SU-DHL-6 (cell line): ENCODE results near the gene TMEM52.

Experiments used
- H2AFZ ChIP-seq: fragments of 200-600 bp; sonication (generic); 2 replicates; pipeline ENCODE4 v1.6.1; 2014; ENCODE audit warnings: low read depth, mild to moderate bottlenecking, moderate library complexity, mixed read lengths, antibody characterized with exemption, low read length; ENCODE audit not compliant: severe bottlenecking
- H3F3A ChIP-seq: fragments of 200-600 bp; shearing (Covaris generic); 2 replicates; pipeline ENCODE4 v1.6.0; 2016; ENCODE audit warnings: antibody characterized with exemption, mild to moderate bottlenecking; ENCODE audit not compliant: insufficient read depth
- H3K27ac ChIP-seq: fragments of 200-600 bp; sonication (generic); 2 replicates; pipeline ENCODE4 v1.5.1; 2016; ENCODE audit warnings: low read depth, mild to moderate bottlenecking, low read length, moderate library complexity, mixed read lengths
- H3K27me3 ChIP-seq: fragments of 200-600 bp; sonication (generic), shearing (Covaris generic); 2 replicates; pipeline ENCODE4 v1.6.0; 2014; ENCODE audit warnings: mild to moderate bottlenecking, low read length
- H3K36me3 ChIP-seq: fragments of 200-600 bp; sonication (generic); 2 replicates; pipeline ENCODE4 v1.6.1; 2014; ENCODE audit warnings: mild to moderate bottlenecking, low read length, mixed read lengths
- H3K4me2 ChIP-seq: fragments of 300-600, 200-600 bp; shearing (Covaris generic), sonication (generic); 2 replicates; pipeline ENCODE4 v1.6.0; 2014; ENCODE audit warnings: low read length, low read depth, mild to moderate bottlenecking; ENCODE audit not compliant: poor library complexity, severe bottlenecking
- H3K4me3 ChIP-seq: fragments of 200-600 bp; sonication (generic); 2 replicates; pipeline ENCODE4 v1.5.1; 2014; ENCODE audit warnings: antibody characterized with exemption, low read length, mild to moderate bottlenecking, mixed read lengths; ENCODE audit not compliant: insufficient read depth, poor library complexity, severe bottlenecking
- H3K79me2 ChIP-seq: fragments of 200-600 bp; sonication (generic); 2 replicates; pipeline ENCODE4 v1.6.1; 2014; ENCODE audit warnings: mild to moderate bottlenecking, low read length, moderate library complexity; ENCODE audit not compliant: insufficient read depth
- H3K9ac ChIP-seq: fragments of 200-600 bp; sonication (generic); 2 replicates; pipeline ENCODE4 v1.7.0; 2014; ENCODE audit warnings: mild to moderate bottlenecking, low read length
- H3K9me2 ChIP-seq: fragments of 200-600 bp; sonication (generic); replicated peaks from 2 replicates; pipeline ENCODE4 v1.6.1; 2014; ENCODE audit warnings: low read length; ENCODE audit not compliant: insufficient read depth
- H3K9me3 ChIP-seq: fragments of 200-600 bp; sonication (generic); 2 replicates; pipeline ENCODE4 v1.6.1; 2014; ENCODE audit warnings: low read length, mixed read lengths; ENCODE audit not compliant: insufficient read depth
- H4K20me1 ChIP-seq: fragments of 200-600 bp; sonication (generic); 2 replicates; pipeline ENCODE4 v1.6.1; 2014; ENCODE audit warnings: low read depth, mild to moderate bottlenecking, antibody characterized with exemption, low read length, moderate library complexity, mixed read lengths
- EZH2phosphoT487 ChIP-seq: fragments of 200-600 bp; sonication (generic), shearing (Covaris generic); conservative IDR thresholded peaks from 2 replicates; pipeline ENCODE4 v1.6.1; 2018; ENCODE audit warnings: mild to moderate bottlenecking, antibody characterized with exemption, low read length, moderate library complexity, mixed read lengths
- TF ChIP-seq, protein P1 (sequence below): fragments of 200-600 bp; sonication (generic); IDR thresholded peaks from one replicate; pipeline ENCODE4 v1.5.1; 2017; ENCODE audit warnings: antibody characterized with exemption, mild to moderate bottlenecking, low read length, moderate library complexity; ENCODE audit not compliant: insufficient read depth, poor library complexity, severe bottlenecking

TMEM52 gene

DNA sequence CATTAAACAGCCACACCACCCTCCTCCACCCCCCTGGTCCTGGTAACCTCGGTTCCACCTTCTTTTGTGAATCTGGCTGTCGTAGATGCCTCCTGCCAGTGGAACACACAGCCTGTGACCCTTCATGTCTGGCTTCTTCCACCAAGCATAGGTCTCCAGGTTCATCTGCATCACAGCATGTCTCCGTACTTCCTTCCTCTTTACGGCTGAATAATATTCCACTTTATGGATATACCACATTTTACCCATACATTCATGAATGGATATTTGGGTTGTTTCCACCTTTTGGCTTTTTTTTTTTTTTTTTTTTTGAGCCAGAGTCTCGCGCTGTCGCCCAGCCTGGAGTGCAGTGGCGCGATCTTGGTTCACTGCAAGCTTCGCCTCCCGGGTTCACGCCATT is 15.9 kb downstream of the TMEM52 start:
- H3K27ac ChIP-seq, result no peak overlapping the region
- H3K9me2 ChIP-seq, result no peaks in the 10 kb centered on the region
- no peak overlapping the region for H3K4me3 ChIP-seq
- H3K79me2 ChIP-seq, result no peaks in the 10 kb centered on the region
- H3K4me2 ChIP-seq, result no peak overlapping the region
- H2AFZ ChIP-seq, result no peak overlapping the region
- TF ChIP-seq, protein P1, sequence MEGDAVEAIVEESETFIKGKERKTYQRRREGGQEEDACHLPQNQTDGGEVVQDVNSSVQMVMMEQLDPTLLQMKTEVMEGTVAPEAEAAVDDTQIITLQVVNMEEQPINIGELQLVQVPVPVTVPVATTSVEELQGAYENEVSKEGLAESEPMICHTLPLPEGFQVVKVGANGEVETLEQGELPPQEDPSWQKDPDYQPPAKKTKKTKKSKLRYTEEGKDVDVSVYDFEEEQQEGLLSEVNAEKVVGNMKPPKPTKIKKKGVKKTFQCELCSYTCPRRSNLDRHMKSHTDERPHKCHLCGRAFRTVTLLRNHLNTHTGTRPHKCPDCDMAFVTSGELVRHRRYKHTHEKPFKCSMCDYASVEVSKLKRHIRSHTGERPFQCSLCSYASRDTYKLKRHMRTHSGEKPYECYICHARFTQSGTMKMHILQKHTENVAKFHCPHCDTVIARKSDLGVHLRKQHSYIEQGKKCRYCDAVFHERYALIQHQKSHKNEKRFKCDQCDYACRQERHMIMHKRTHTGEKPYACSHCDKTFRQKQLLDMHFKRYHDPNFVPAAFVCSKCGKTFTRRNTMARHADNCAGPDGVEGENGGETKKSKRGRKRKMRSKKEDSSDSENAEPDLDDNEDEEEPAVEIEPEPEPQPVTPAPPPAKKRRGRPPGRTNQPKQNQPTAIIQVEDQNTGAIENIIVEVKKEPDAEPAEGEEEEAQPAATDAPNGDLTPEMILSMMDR, result no peak
- no peaks in the 10 kb centered on the region for H3K36me3 ChIP-seq
- peaks cover 13% of the 10 kb centered on the region for H3F3A ChIP-seq
- no peaks in the 10 kb centered on the region for H3K27me3 ChIP-seq
- H4K20me1 ChIP-seq, result no peaks in the 10 kb centered on the region
- H3K9ac ChIP-seq, result no peak overlapping the region
- no peaks in the 10 kb centered on the region for H3K9me3 ChIP-seq

- Histone ChIP-seq H3K4me3 (no peak overlapping the region), H2AFZ (no peak overlapping the region), H3K27me3 (no peaks in the 10 kb centered on the region), H3K27ac (no peak overlapping the region), H3K79me2 (no peaks in the 10 kb centered on the region), H3K9me2 (no peaks in the 10 kb centered on the region), H3F3A (peaks cover 4% of the 10 kb centered on the region; the same call in 1 of the 2 replicates), H3K4me2 (no peak overlapping the region), H3K9ac (no peak overlapping the region), H3K9me3 (no peaks in the 10 kb centered on the region), H3K36me3 (no peaks in the 10 kb centered on the region), H4K20me1 (no peaks in the 10 kb centered on the region)
- TF ChIP-seq, protein P1, result no peak
- no peak for TF ChIP-seq EZH2phosphoT487
Observed at GRCh38 chr1:1901641-1902294, 17.3 kb downstream of the TMEM52 start.

- Histone ChIP-seq H2AFZ (no peak overlapping the region), H3K9me3 (no peaks in the 10 kb centered on the region), H3K4me3 (no peak overlapping the region), H3K27ac (no peak overlapping the region), H3F3A (no peaks in the 10 kb centered on the region), H4K20me1 (no peaks in the 10 kb centered on the region), H3K36me3 (no peaks in the 10 kb centered on the region), H3K79me2 (no peaks in the 10 kb centered on the region), H3K9me2 (no peaks in the 10 kb centered on the region), H3K27me3 (no peaks in the 10 kb centered on the region), H3K9ac (no peak overlapping the region), H3K4me2 (no peak overlapping the region)
- TF ChIP-seq EZH2phosphoT487, result no peak
- TF ChIP-seq, protein P1, result no peak
Observed at GRCh38 chr1:1900883-1901640, 18.0 kb downstream of the TMEM52 start.
